Stimulated activated CD4-positive, alpha-beta T cell treated with anti-CD3 and anti-CD28 coated beads, Interleukin-1b, Interleukin-23, amount 100 ng/mL, for 4 hours (primary cell): ENCODE measurements around the gene PCIF1.
"Not testable (repeated sequence)": the region's sequence is repeated elsewhere in the genome, so short reads cannot be mapped to it uniquely, and the experiment has no call there.

Experiments
- DNase-seq, 2 donors: peaks; one replicate each; pipeline ENCODE4 v3.0.0-alpha.2; 2020; ENCODE audit warnings: low read depth in 2 of 2

PCIF1 gene

GRCh38 chr20:45967551-45968080 is 33.1 kb downstream of the PCIF1 start:
- no peak for DNase-seq

- DNase-seq: no peak
Measured at GRCh38 chr20:45968081-45968671, 33.7 kb downstream of the PCIF1 start.

DNA sequence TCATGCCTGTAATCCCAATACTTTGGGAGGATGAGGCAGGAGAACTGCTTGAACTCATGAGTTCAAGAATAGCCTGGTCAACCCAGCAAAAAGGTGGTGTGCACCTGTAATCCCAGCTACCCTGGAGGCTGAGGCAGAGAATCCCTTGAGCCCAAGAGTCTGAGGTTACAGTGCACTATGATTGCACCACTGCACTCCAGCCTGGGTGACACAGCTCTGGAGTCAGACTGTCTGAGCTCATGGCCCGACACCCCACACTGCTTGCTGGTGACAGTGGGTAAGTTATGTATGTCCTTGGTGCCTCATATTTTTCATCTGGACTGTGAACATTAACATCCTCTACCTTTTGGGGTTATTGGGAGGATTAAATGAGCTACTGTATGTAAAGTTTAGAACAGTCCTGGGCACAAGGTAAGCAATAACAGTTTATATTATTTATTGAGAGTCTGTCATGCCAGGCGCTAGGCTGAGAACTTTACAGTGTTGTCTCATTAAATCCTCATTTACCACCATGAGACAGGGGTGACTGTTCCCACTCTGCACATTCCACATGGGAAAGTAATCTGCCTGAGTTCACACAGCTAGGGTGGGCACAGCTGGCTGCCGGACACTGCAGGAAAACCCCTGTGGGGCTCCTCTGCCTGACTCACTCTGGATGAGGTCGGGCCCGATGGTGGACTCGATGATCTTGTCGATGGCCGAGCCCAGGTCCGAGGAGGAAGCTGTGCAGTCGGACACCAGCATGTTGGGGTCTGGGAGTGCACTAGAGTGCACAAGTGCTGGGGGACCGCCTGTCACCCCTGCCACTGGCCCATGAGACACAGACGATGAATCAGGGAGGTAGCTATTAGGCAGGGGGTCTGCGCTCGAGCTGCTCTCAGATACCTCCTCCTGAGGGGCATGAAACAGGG is 34.6 kb downstream of the PCIF1 start:
- DNase-seq: no peak

DNA sequence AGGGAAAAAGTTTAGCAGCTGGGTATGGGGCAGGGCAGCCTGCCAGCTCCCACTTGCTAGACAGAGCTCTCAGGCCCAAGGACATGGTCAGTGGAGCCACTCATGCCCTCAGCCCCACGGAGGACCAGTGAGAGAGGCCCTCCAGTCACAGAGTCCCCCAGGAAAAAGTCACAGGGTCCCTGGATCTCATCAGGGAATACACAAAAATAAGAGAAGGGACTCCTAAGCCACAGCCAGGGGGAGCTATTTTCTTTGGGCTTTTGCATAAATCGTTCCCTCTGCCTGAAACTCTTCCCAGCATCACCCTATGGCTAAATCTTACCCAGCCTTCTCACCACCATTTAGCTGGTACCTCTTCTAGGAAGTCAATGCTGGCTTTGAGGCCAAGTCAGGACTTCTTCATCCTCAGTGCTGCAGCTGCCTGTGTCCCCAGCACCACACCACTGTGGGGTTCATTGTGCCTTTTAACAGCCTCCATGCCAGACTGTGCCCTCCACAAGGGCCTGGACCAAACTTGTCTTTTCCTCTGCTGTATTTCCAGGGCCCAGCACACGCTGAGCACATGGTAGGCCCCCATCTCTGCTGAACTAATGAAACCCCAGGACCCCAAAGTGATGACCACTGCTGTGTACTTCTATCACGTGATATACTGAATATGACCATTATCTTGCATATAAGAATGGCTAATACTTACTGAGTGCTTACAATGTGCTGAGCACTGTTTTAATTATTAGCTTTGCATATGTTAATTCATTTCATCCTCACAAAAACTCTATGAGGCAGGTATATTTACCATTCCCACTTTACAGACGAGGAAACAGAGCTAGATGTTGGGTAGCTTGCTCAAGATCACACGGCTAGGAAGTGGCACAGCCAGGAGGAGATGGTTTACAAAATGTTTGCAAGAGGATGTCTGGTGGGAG is 35.5 kb downstream of the PCIF1 start:
- no peak for DNase-seq

GRCh38 chr20:45970646-45971424 is 36.4 kb downstream of the PCIF1 start:
- DNase-seq: no peak

- no peak for DNase-seq
Measured at GRCh38 chr20:45971425-45971674, 36.9 kb downstream of the PCIF1 start.

GRCh38 chr20:45971675-45972499 is 37.4 kb downstream of the PCIF1 start, which contains the start of gene ZNF335:
TSS of gene ZNF335 (minus strand) at chr20:45972203. CDS start at chr20:45971410, 793 bp downstream.
- peak; percentile 92 to 94 for DNase-seq

GRCh38 chr20:45972500-45973183 is 38.2 kb downstream of the PCIF1 start:
- no peak for DNase-seq

DNA sequence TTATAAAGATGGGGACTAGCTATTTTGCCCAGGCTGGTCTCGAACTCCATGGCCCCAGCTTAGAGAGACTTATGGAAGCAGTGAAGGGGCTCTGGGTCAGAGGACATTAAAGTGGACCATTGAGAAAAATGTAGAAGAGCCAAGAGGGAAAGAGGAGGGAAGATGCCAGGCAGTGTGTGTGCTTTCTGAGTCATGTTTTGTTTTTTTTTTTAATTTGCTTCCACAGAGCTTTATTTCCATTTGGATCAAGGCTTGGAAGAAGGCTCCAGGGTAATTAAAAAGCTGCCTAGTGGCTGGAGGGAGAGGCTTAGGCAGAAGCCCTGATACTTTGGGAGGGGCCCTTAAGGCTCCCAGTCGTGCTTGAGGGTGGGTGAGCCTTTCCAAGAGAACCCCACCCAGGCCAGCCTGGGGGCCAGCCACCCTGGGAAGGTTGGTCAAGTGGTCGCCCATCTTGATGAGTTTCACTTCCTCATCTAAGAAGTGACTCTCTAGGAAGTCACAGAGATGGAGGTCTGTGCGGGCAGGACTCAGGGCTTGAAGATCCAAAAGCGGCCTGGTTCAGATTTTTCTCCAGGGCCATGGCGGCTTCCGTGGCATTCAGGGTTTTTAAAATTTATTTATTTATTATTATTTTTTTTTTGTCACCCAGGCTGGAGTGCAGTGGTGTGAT is 40.5 kb downstream of the PCIF1 start:
- DNase-seq: no peak

DNA sequence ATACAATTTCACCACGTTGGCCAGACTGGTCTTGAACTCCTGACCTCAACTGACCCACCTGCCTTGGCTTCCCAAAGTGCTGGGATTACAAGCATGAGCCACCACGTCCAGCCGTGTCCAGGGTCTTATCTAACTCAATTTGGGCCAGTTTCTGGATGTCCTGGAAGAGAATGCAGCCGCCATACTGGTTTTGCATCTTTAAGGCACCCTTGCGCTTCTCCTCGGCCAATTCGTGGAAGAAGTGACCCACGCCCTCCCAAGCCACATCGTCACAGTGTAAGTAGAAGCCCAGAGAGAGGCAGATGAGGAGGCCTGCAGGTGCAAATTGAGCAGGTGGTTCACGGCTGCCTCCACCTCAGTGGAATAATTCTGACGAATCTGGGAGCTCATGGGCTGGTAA is 41.2 kb downstream of the PCIF1 start:
- no peak for DNase-seq

DNA sequence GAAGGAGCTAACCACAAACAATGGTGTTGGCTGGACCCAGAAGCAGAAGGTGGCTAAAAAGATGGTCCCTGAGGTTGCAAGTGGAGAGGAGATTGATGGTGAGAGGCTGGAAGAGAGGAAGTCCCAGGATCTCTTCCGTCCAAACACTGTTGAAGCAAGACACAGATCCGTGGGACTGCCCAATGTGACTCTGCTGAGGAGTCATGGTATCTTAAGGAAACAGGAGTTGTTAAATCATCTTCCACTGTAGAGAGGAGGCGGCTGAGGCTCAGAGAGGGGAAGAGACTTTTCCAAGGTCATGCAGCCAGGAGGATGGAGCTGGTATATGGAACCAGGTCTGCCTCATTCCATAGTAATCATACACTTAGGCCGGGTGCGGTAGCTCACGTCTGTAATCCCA is 41.6 kb downstream of the PCIF1 start:
- no peak for DNase-seq

GRCh38 chr20:45981261-45981660 is 46.8 kb downstream of the PCIF1 start:
- no peak for DNase-seq

DNA sequence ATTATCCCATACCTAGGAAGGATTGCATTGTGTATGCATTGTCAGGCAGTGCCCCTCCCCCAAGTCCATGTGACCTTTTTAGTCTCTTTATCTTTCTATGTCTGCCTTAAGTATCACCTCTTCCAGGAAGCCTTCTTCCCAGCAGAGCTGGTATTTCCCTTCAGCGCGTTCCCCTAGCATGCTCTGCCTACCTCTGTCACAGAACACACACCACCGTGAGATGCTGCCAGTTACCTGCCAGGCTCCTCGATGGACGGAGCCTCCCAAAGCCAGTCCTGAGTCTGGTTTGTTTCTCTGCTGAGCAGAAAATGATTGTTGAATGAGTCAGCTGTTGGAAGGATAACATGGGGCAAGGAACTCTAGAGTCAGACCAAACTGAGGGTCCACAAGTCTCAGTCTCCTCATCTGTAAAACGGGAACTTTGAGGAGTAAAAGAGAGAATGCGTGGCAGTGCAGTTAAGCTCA is 48.8 kb downstream of the PCIF1 start:
- DNase-seq: no peak

GRCh38 chr20:45985573-45985972 is 51.1 kb downstream of the PCIF1 start:
- DNase-seq: no peak

GRCh38 chr20:45987108-45987780 is 52.8 kb downstream of the PCIF1 start:
- peak; percentile 67 to 76 for DNase-seq

GRCh38 chr20:45988830-45989229 is 54.3 kb downstream of the PCIF1 start:
- DNase-seq: not testable (repeated sequence)

- DNase-seq: no peak
Measured at GRCh38 chr20:45991616-45992015, 57.1 kb downstream of the PCIF1 start.

GRCh38 chr20:45993197-45993951 is 58.9 kb downstream of the PCIF1 start:
- no peak for DNase-seq
